SU-DHL-6 (cell line): ENCODE results near the gene ZNF768.

Experiments used
- CTCF ChIP-seq: fragments of 200-600 bp; sonication (generic); IDR thresholded peaks from one replicate; pipeline ENCODE4 v1.5.1; 2017; ENCODE audit warnings: antibody characterized with exemption, mild to moderate bottlenecking, low read length, moderate library complexity; ENCODE audit not compliant: insufficient read depth, poor library complexity, severe bottlenecking
- EZH2phosphoT487 ChIP-seq: fragments of 200-600 bp; sonication (generic), shearing (Covaris generic); conservative IDR thresholded peaks from 2 replicates; pipeline ENCODE4 v1.6.1; 2018; ENCODE audit warnings: mild to moderate bottlenecking, antibody characterized with exemption, low read length, moderate library complexity, mixed read lengths

- TF ChIP-seq CTCF (no peak), EZH2phosphoT487 (no peak)
Observed at GRCh38 chr16:30553393-30553899, 27.1 kb upstream of the ZNF768 start.
